Right ventricle myocardium inferior (tissue), 1 donor: ENCODE results near the gene TMEM37. TPM values are rescaled to one million over a fixed set of nuclear protein-coding genes. Genes with fewer than 3 reads are reported as not detected.
"Not testable (repeated sequence)": the region's sequence is repeated elsewhere in the genome, so short reads cannot be mapped to it uniquely, and the experiment has no call there.

Source experiments
- ATAC-seq: fragments of 200-7000 bp; cut with Tn5 transposase; one replicate; pipeline ENCODE4 v1.9.1; 2020; ENCODE audit warnings: mild to moderate bottlenecking, moderate library complexity
- DNase-seq: peaks from one replicate; pipeline ENCODE4 v3.0.0; 2021; ENCODE audit errors: missing footprints
- intact Hi-C: fragments of 100-400 bp; cut with DNase I; formaldehyde crosslinking; loops from one replicate; pipeline ENCODE4 v1.11.0; 2022
- long read RNA-seq: library from polyadenylated mRNA; unstranded; transcript quantifications from one replicate; pipeline ENCODE4 v2.0.0, GENCODE V29; 2021
- total RNA-seq: library from RNA; stranded (reverse); fragmentation: NEBNext Ultra II Directional; extraction: Animal tissue kit (Norgen Biotek cat#: 25700); gene quantifications from one replicate; pipeline ENCODE4 v1.2.1, GENCODE V29; 2021
- donor health status: DM: no; HTN: yes; CAD: no; lungs with severe emphysema.

Gene TMEM37
- total RNA-seq: 4.5 TPM
- long read RNA-seq, partial matches to known transcripts: 0 of 1 reads
- long read RNA-seq, other reads (novel, unspliced or antisense): 0 of 1 reads

GRCh38 chr2:119431155-119431975 lies at the start of gene TMEM37:
TSS of gene TMEM37 (plus strand) at chr2:119431854. CDS start at chr2:119431904, 50 bp downstream.
- peak; percentile 78 for DNase-seq
- intact Hi-C loops: no loop called here
- ATAC-seq: peak; percentile 83

- DNase-seq (no peak), ATAC-seq (no peak)
- intact Hi-C loops: no loop called here
Measured at GRCh38 chr2:119383410-119384140, 48.1 kb upstream of the TMEM37 start.

- ATAC-seq (no peak), DNase-seq (no peak)
- intact Hi-C loops: no loop called here
Measured at GRCh38 chr2:119384971-119385370, 46.7 kb upstream of the TMEM37 start.

GRCh38 chr2:119385466-119385865 lies 46.2 kb upstream of the TMEM37 start:
- intact Hi-C loops: no loop called here
- no peak for DNase-seq
- ATAC-seq: no peak

- intact Hi-C loops: loop anchor here (1.0 kb wide), 1 partner anchor 20 kb away; no protein-coding TSS in a partner anchor
- peak; percentile 85 for ATAC-seq
- peak; percentile 81 for DNase-seq
Measured at GRCh38 chr2:119387381-119388129, 44.1 kb upstream of the TMEM37 start.

- peak; percentile 30 for ATAC-seq
- intact Hi-C loops: no loop called here
- peak; percentile 73 for DNase-seq
Measured at GRCh38 chr2:119389615-119390306, 41.9 kb upstream of the TMEM37 start.

GRCh38 chr2:119393971-119394748 lies 37.5 kb upstream of the TMEM37 start:
- no peak for DNase-seq
- intact Hi-C loops: no loop called here
- no peak for ATAC-seq

GRCh38 chr2:119397196-119397595 lies 34.5 kb upstream of the TMEM37 start:
- intact Hi-C loops: no loop called here
- ATAC-seq (no peak), DNase-seq (no peak)

GRCh38 chr2:119402106-119402505 lies 29.5 kb upstream of the TMEM37 start:
- ATAC-seq (no peak), DNase-seq (no peak)
- intact Hi-C loops: loop anchor here (2.0 to 10.0 kb wide), 2 partner anchors 35 to 193 kb away; partner anchors contain the start of genes C2orf76 and DBI

- DNase-seq (no peak), ATAC-seq (peak; percentile 82)
- intact Hi-C loops: loop anchor here (2.0 to 10.0 kb wide), 2 partner anchors 36 to 192 kb away; partner anchors contain the start of genes C2orf76 and DBI
Measured at GRCh38 chr2:119402645-119403560, 28.8 kb upstream of the TMEM37 start.

- DNase-seq, ATAC-seq: not testable (repeated sequence)
- intact Hi-C loops: loop anchor here (2.0 to 10.0 kb wide), 2 partner anchors 37 to 191 kb away; partner anchors contain the start of genes C2orf76 and DBI
Measured at GRCh38 chr2:119403618-119404017, 28.0 kb upstream of the TMEM37 start.

- intact Hi-C loops: loop anchor here (5.0 to 10.0 kb wide), 2 partner anchors 190 to 257 kb away; no protein-coding TSS in a partner anchor
- DNase-seq: no peak
- ATAC-seq: no peak
Measured at GRCh38 chr2:119405151-119405550, 26.5 kb upstream of the TMEM37 start.

- no peak for DNase-seq
- intact Hi-C loops: loop anchor here (1.0 to 10.0 kb wide), 3 partner anchors 69 to 255 kb away; no protein-coding TSS in a partner anchor
- peak; percentile 78 for ATAC-seq
Measured at GRCh38 chr2:119407430-119408220, 24.0 kb upstream of the TMEM37 start.

GRCh38 chr2:119408221-119408619 lies 23.4 kb upstream of the TMEM37 start:
- ATAC-seq: peak; percentile 56

GRCh38 chr2:119409506-119409905 lies 22.1 kb upstream of the TMEM37 start:
- intact Hi-C loops: loop anchor here (5.0 to 10.0 kb wide), 2 partner anchors 185 to 253 kb away; no protein-coding TSS in a partner anchor
- ATAC-seq: no peak
- no peak for DNase-seq

More at GRCh38 chr2:119408221-119408619, 23.4 kb upstream of the TMEM37 start:
- no peak for DNase-seq
- intact Hi-C loops: loop anchor here (5.0 to 10.0 kb wide), 2 partner anchors 187 to 254 kb away; no protein-coding TSS in a partner anchor
